ENCODE data around the gene NNAT. TPM values are rescaled to one million over a fixed set of nuclear protein-coding genes. Genes with fewer than 3 reads are reported as not detected.
A peak's percentile ranks its signal among the peaks of the same experiment; 100 is the strongest.

The NNAT gene
- total RNA-seq, 1 experiment from 2014 or later: 43.1 TPM

- Histone ChIP-seq H2AK5ac (ENCODE audit: insufficient read length, low read length) (no peak overlapping the region), H4K8ac (replicated peaks; ENCODE audit: insufficient read length, low read depth, low read length) (no peak overlapping the region), H3K27me3 (ENCODE audit: insufficient read depth, low read length) (no peaks in the 10 kb centered on the region), H3K9ac (ENCODE audit: extremely low read depth, insufficient read length, low read length) (no peak overlapping the region), H3K9me3 (ENCODE audit: control insufficient read depth, low read depth, low read length) (no peaks in the 10 kb centered on the region), H2BK5ac (ENCODE audit: insufficient read length, low read length) (no peak overlapping the region), H3K4me1 (ENCODE audit: insufficient read depth, low read length) (no peaks in the 10 kb centered on the region; the same call in 1 of the 2 replicates), H2BK120ac (ENCODE audit: low read depth, low read length, poor library complexity, severe bottlenecking) (no peak overlapping the region), H3K4ac (ENCODE audit: low read depth, low read length) (no peak overlapping the region), H2BK12ac (ENCODE audit: insufficient read length, low read depth, low read length) (no peak overlapping the region), H2BK20ac (ENCODE audit: low read depth, low read length, poor library complexity, severe bottlenecking) (no peak overlapping the region), H4K5ac (ENCODE audit: insufficient read length, low read depth, low read length) (no peak overlapping the region), H3K56ac (ENCODE audit: insufficient read length, low read depth, low read length) (no peak overlapping the region), H3T11ph (ENCODE audit: low read length) (peak overlapping the region; percentile 68), H4K20me1 (ENCODE audit: control insufficient read depth, insufficient read depth, insufficient read length) (no peaks in the 10 kb centered on the region), H3K4me2 (ENCODE audit: insufficient read depth, insufficient read length, low read length) (no peak overlapping the region), H3K79me1 (ENCODE audit: insufficient read depth, low read depth, low read length, poor library complexity, severe bottlenecking) (no peaks in the 10 kb centered on the region), H3K23me2 (ENCODE audit: insufficient read length, low read depth, low read length, poor library complexity, severe bottlenecking) (no peaks in the 10 kb centered on the region), H2BK15ac (ENCODE audit: low read depth, low read length) (no peak overlapping the region), H3K79me2 (ENCODE audit: insufficient read depth, low read length) (no peaks in the 10 kb centered on the region), H3K18ac (ENCODE audit: insufficient read length, low read depth, low read length) (no peak overlapping the region), H3K23ac (ENCODE audit: insufficient read length, low read depth, low read length) (no peak overlapping the region), H2AFZ (ENCODE audit: low read length) (no peak overlapping the region), H4K91ac (ENCODE audit: insufficient read length, low read depth, low read length) (no peak overlapping the region), H3K27ac (ENCODE audit: insufficient read length, low read depth, low read length) (no peak overlapping the region), H3K14ac (ENCODE audit: insufficient read depth, low read length) (no peak overlapping the region)
- Mint-ChIP-seq H3K36me3 (ENCODE audit: insufficient read depth in 1 of 3, low read depth in 3 of 3) (peaks cover 0 to 23% (median 2%) of the 10 kb centered on the region in 3 experiments; a peak in 6 of 7 replicates), H3K4me1 (peaks cover 17 to 24% of the 10 kb centered on the region in 2 experiments), H3K27ac (no peak overlapping the region), H3K4me3 (no peak overlapping the region), H3K9me3 (peaks cover 16 to 18% of the 10 kb centered on the region in 2 experiments), H3K27me3 (ENCODE audit: low read depth) (peaks cover 9% of the 10 kb centered on the region)
- no peak for TF ChIP-seq CTCF (conservative IDR thresholded peaks at IDR 0.05)
- WGBS (ENCODE audit: extremely low coverage, insufficient read length, low lambda C conversion rate): no CpG with 5 or more reads among the region's 5 CpGs
- DNase-seq: no peak
These were observed 39.4 kb upstream of the NNAT start for GRCh38 chr20:37481610-37482009.
